GM12874 (cell line): ENCODE results near the gene CES4A.

Source experiments
- TF ChIP-seq, protein P1 (sequence below): IDR thresholded peaks from 2 replicates; pipeline ENCODE4 v1.5.1; 2011; ENCODE audit warnings: low read depth, mild to moderate bottlenecking, control low read depth, low read length, moderate library complexity; ENCODE audit not compliant: insufficient read depth

The CES4A gene

DNA sequence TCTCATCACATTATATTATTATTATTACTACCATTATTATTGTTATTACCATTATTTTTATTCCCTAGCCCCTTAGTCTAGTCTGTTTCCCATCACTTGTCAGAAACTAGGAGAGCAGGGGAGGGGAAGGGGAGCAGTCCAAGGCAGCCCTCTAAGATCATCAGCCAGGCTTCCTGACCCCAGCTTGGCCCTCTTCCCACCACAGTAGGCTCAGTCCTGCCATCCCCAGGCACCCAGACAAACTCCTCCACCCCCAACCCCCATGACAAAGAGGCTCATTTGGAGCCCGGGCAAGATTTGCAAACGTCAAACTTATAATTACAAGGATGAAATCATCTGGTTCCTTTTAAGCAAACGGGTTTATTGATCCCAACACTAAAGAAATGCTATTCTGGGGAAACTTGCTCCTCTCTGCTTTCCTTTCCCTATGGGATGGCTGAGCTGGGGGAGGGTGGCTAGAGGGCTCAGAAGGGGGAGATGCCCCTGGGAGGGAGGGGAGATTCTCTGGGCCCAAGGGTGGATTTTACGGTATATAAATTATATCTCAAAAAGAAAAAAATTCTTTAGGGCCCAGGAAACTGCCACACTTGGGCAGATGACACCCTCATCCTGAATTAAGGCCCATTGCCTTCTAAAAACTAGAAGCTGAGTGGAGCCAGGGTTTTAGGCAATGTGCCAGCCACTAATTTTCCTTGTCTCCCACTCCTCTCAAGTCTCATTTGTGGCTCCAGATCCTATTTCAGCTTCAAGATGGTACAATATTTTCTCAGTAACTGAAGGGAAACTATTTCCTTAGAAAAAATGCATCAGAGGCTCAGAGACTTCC lies 36.2 kb downstream of the CES4A start:
- TF ChIP-seq, protein P1, sequence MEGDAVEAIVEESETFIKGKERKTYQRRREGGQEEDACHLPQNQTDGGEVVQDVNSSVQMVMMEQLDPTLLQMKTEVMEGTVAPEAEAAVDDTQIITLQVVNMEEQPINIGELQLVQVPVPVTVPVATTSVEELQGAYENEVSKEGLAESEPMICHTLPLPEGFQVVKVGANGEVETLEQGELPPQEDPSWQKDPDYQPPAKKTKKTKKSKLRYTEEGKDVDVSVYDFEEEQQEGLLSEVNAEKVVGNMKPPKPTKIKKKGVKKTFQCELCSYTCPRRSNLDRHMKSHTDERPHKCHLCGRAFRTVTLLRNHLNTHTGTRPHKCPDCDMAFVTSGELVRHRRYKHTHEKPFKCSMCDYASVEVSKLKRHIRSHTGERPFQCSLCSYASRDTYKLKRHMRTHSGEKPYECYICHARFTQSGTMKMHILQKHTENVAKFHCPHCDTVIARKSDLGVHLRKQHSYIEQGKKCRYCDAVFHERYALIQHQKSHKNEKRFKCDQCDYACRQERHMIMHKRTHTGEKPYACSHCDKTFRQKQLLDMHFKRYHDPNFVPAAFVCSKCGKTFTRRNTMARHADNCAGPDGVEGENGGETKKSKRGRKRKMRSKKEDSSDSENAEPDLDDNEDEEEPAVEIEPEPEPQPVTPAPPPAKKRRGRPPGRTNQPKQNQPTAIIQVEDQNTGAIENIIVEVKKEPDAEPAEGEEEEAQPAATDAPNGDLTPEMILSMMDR = no peak

DNA sequence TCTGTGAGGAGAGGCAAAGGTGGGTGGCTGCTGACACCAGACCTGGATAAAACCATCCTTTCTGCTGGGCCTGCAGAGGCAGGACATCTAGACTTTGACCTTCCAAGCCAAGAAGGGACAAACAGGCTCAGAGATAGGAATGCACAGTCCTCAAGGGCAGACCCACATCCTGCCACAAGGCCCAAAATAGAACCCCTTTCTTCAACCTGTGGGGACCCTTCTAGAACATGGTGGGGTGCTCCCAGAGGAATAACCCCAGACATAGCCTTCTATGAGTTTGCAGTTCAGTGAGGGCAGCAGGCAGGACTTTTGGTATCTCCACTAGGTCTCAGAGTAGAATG lies 36.8 kb downstream of the CES4A start:
- TF ChIP-seq, protein P1 = no peak

DNA sequence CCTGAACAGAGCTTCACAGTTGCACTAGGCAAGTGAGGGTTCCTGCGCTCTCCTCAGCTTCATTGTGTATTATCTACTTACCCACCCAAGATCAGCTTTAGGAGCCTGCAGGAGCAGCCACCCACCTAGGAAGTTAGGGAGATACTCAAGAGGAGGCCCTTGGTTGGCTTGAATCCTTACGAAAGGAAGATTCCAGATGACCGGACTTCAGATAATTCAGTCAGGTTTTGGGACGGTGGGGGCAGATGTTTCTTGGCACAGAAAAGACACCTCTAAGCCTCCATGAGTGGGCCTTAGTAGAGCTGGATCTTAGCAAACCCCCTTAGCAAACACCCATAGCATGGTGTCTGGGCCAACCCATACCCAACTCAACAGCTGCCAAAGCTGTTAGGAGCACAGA lies 38.2 kb downstream of the CES4A start:
- TF ChIP-seq, protein P1 = no peak

- TF ChIP-seq, protein P1 = no peak
Measured at GRCh38 chr16:67027046-67027445, 38.7 kb downstream of the CES4A start.

DNA sequence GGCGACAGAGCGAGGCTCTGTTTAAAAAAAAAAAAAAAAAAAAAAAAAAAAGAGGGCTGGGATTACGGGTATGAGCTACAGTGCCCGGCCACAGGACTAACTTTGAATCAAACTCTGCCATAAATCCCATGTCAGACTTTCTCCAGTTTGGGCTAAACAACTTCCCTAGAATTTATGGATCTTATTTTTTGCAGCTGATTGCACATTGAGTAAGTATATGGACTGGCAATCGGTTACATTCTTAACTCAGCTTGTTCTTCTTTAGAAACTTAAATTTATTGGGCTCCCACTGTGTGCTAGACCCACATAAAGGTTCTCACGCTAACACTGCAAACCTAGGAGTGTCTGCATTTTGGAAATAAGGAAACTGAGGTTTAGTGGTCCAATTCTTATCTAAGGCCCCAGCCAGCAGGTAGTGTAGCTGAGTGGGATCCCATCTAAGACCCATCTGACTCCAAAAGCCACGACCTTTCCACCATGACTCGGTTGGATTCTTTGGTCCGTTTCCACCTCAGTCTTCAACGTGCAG lies 39.8 kb downstream of the CES4A start:
- TF ChIP-seq, protein P1 = no peak

DNA sequence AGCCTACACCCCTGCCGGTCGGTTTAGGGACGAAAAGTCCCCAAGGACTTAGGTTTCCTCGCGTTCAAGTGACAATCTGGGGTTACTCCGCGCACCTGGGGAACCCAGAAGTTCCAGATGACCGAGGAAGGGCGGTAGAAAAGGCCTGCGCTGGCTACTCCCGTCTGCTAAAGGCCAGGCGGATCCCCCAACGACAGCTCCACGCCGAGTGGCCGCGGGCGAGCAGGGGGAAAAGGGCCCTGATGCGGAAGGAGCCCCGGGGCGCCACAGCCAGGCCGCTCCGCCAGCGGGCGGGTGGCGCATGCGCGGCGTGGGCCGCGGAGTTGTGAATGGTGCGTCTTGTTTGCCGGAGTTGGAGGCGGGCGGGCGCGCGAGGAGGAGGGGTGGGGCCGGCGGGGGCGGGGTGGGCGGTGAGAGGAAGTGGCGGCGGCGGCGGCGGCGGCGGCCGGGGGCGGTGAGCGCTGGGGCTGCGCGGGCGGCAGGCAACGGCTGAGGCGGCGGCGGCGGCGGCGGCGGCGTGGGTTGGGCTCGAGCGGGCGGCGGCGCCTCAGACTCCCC lies 40.4 kb downstream of the CES4A start, which contains the start of gene CBFB:
CBFB (plus strand) TSS at position 454 of the 558 bp plus-strand sequence. CDS start 259 bp downstream, outside the sequence.
- TF ChIP-seq, protein P1 = no peak

DNA sequence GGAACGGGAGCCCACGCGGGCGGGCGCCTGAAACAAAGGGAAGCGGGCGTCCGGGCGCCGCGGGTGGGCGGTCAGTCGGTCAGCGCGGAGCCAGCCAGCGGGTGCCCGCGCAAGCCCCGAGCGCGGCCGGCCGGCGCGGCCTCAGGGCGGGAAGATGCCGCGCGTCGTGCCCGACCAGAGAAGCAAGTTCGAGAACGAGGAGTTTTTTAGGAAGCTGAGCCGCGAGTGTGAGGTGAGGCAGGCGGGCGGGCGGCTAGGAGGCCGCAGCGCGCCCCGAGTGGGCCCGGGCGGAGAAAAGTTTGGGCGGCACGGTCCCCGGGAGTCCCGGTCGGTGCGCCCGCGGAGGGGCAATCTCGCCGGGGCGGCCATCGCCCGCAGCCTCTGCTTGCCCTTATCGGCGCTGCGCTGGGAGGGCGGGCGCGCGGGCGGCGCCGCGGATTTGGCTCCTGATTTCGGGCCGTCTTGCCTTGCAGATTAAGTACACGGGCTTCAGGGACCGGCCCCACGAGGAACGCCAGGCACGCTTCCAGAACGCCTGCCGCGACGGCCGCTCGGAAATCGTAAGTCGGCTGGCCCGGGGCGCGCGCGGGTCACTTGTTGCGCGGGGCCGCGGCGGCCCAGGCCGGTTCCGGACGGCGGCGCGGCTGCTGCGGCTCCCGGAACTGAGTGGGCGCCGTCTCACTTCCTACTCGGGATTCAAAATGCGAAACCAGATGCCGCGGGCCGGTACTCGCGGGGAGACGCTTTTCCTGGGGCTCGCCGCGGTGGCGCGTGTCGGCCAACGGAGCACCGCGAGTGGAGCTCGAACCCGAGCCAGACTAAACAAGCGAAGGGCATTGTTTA lies 41.1 kb downstream of the CES4A start:
- TF ChIP-seq, protein P1 = no peak
